HepG2 (cell line): ENCODE results near the gene CUL7. TPM values are rescaled to one million over a fixed set of nuclear protein-coding genes. Genes with fewer than 3 reads are reported as not detected.

Experiments used
- DNMT3B ChIP-seq: conservative IDR thresholded peaks from 2 replicates; pipeline ENCODE4 v1.6.1; 2016; ENCODE audit warnings: missing biosample characterization, control low read depth
- HIVEP1 ChIP-seq: sonication (generic); formaldehyde crosslinking; IDR thresholded peaks from 2 replicates; pipeline ENCODE4 v1.4.0; 2020; ENCODE audit warnings: mild to moderate bottlenecking, missing genetic modification reagents
- HNF1B ChIP-seq: sonication (generic); formaldehyde crosslinking; IDR thresholded peaks from 2 replicates; pipeline ENCODE4 v1.5.1; 2020; ENCODE audit warnings: mild to moderate bottlenecking, moderate library complexity, missing genetic modification reagents
- MAZ ChIP-seq, 2 experiments: sonication (generic) in 1 of 2; formaldehyde crosslinking in 1 of 2; IDR thresholded peaks; 2 replicates each; pipeline versions ENCODE4 v1.5.0 to v1.6.1; 2012 to 2020; ENCODE audit warnings: low read depth in 2 of 2, mild to moderate bottlenecking in 2 of 2, borderline replicate concordance in 1 of 2, improper control_type of control experiment in 1 of 2, low read length in 1 of 2, missing genetic modification reagents in 1 of 2, moderate library complexity in 1 of 2
- SRSF9 ChIP-seq: fragments of 200-400 bp; formaldehyde crosslinking; IDR thresholded peaks from 2 replicates; pipeline ENCODE4 v1.6.1; 2018; ENCODE audit warnings: borderline replicate concordance, mild to moderate bottlenecking, low read depth, low read length; ENCODE audit not compliant: insufficient read depth, poor library complexity, severe bottlenecking
- SUZ12 ChIP-seq: fragments of 150-350 bp; IDR thresholded peaks from 2 replicates; pipeline ENCODE4 v1.6.1; 2014; ENCODE audit warnings: low read depth, low read length
- YEATS2 ChIP-seq: sonication (generic); formaldehyde crosslinking; IDR thresholded peaks from 2 replicates; pipeline ENCODE4 v1.4.0; 2020; ENCODE audit warnings: missing genetic modification reagents, borderline replicate concordance
- ZBTB2 ChIP-seq: sonication (generic); formaldehyde crosslinking; IDR thresholded peaks from 2 replicates; pipeline ENCODE4 v1.8.0; 2022; ENCODE audit warnings: low read depth, missing genetic modification reagents
- ZBTB39 ChIP-seq: sonication (generic); formaldehyde crosslinking; IDR thresholded peaks from 2 replicates; pipeline ENCODE4 v1.5.0; 2020; ENCODE audit warnings: missing genetic modification reagents
- ZBTB49 ChIP-seq: sonication (generic); formaldehyde crosslinking; IDR thresholded peaks from 2 replicates; pipeline ENCODE4 v1.4.0; 2020; ENCODE audit warnings: missing genetic modification reagents, borderline replicate concordance
- ZC3H13 ChIP-seq: sonication (generic); formaldehyde crosslinking; IDR thresholded peaks from 2 replicates; pipeline ENCODE4 v1.8.1; 2023; ENCODE audit warnings: mild to moderate bottlenecking, missing genetic modification reagents, moderate library complexity
- ZFP1 ChIP-seq: IDR thresholded peaks from 2 replicates; pipeline ENCODE4 v1.6.1; 2016
- ZFP41 ChIP-seq: sonication (generic); formaldehyde crosslinking; IDR thresholded peaks from 2 replicates; pipeline ENCODE4 v1.4.0; 2020; ENCODE audit warnings: mild to moderate bottlenecking, missing genetic modification reagents, borderline replicate concordance
- ZNF18 ChIP-seq: sonication (generic); formaldehyde crosslinking; IDR thresholded peaks from 2 replicates; pipeline ENCODE4 v1.8.0; 2022; ENCODE audit warnings: mild to moderate bottlenecking, missing genetic modification reagents; ENCODE audit not compliant: insufficient replicate concordance
- ZNF678 ChIP-seq: sonication (generic); formaldehyde crosslinking; IDR thresholded peaks from 2 replicates; pipeline ENCODE4 v1.4.0; 2020; ENCODE audit warnings: mild to moderate bottlenecking, missing genetic modification reagents
- ZNF768 ChIP-seq: sonication (generic); formaldehyde crosslinking; IDR thresholded peaks from 2 replicates; pipeline ENCODE4 v1.4.0; 2020; ENCODE audit warnings: missing genetic modification reagents
- polyA plus RNA-seq, 8 experiments: library from polyadenylated mRNA; depleted of rRNA in 3 of 8; stranded (reverse) in 7 of 8; unstranded in 1 of 8; fragments of >200 nt; fragmentation: Illumina TruSeq in 4 of 8; extraction: Trizol in 4 of 8; gene quantifications; 2 replicates each; pipeline versions ENCODE4 v1.2.1 to v1.2.3, GENCODE V29; 2011 to 2016; ENCODE audit warnings: low read depth in 4 of 8, missing spikeins in 1 of 8, mixed read lengths in 1 of 8; ENCODE audit not compliant: insufficient read depth in 1 of 8
- total RNA-seq, 5 experiments: library from RNA; depleted of rRNA; stranded (reverse); fragments of >200 nt; fragmentation: Illumina TruSeq; extraction: Trizol; gene quantifications; 2 replicates each; pipeline ENCODE4 v1.2.3, GENCODE V29; 2016; ENCODE audit warnings: low read depth in 1 of 5
- TF ChIP-seq, protein P1 (sequence below): IDR thresholded peaks from 2 replicates; pipeline ENCODE4 v1.6.1; 2012; ENCODE audit warnings: low read depth, low read length, improper control_type of control experiment

Gene CUL7
- total and polyA plus RNA-seq, 2 of the 13 experiments (the other 11 are each of a cell fraction or from before 2014, with no cell fraction given): 32.0 to 60.7 TPM

GRCh38 chr6:43070028-43070632 is 16.5 kb upstream of the CUL7 start (continued):
- TF ChIP-seq YEATS2: no peak
- no peak for TF ChIP-seq ZNF768 (CRISPR knock-in tag)
- TF ChIP-seq, protein P1, sequence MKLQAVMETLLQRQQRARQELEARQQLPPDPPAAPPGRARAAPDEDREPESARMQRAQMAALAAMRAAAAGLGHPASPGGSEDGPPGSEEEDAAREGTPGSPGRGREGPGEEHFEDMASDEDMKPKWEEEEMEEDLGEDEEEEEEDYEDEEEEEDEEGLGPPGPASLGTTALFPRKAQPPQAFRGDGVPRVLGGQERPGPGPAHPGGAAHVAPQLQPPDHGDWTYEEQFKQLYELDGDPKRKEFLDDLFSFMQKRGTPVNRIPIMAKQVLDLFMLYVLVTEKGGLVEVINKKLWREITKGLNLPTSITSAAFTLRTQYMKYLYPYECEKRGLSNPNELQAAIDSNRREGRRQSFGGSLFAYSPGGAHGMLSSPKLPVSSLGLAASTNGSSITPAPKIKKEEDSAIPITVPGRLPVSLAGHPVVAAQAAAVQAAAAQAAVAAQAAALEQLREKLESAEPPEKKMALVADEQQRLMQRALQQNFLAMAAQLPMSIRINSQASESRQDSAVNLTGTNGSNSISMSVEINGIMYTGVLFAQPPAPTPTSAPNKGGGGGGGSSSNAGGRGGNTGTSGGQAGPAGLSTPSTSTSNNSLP: no peak; the same call in 1 of the 2 replicates
- no peak for TF ChIP-seq HIVEP1 (CRISPR knock-in tag)
- no peak for TF ChIP-seq ZBTB2 (CRISPR knock-in tag)
- no peak for TF ChIP-seq ZFP41 (CRISPR knock-in tag)
- no peak for TF ChIP-seq ZNF678 (CRISPR knock-in tag)
- TF ChIP-seq HNF1B: no peak
- no peak for TF ChIP-seq SUZ12
- TF ChIP-seq ZC3H13: no peak
- TF ChIP-seq DNMT3B: no peak
- TF ChIP-seq ZFP1 (CRISPR knock-in tag): no peak
- TF ChIP-seq SRSF9: no peak
- no peak for TF ChIP-seq ZBTB39
- TF ChIP-seq ZBTB49 (CRISPR knock-in tag): no peak
- no peak for TF ChIP-seq ZNF18 (CRISPR knock-in tag)
- TF ChIP-seq MAZ (IDR thresholded peaks at IDR 0.05; ENCODE audit: borderline replicate concordance, low read depth, low read length): no peak
- TF ChIP-seq MAZ (CRISPR knock-in tag; IDR thresholded peaks at IDR 0.05; ENCODE audit: low read depth): no peak
